Tibial artery (tissue), 4 donors: ENCODE data around the gene LPCAT4.

ENCODE experiments used
- DNase-seq, 2 donors: peaks; one replicate each; pipeline ENCODE4 v3.0.0-alpha.2; 2019
- H3K27ac ChIP-seq, 2 donors: fragments of 200-600 bp; sonication (generic) in 1 of 2; 1 replicate in 1 of 2; 2 replicates in 1 of 2; pipeline ENCODE4 v1.5.1; 2018 to 2019; ENCODE audit warnings: mild to moderate bottlenecking in 1 of 2
- H3K27me3 ChIP-seq, 2 donors: fragments of 200-600 bp; sonication (generic) in 1 of 2; one replicate each; pipeline versions ENCODE4 v1.5.1 to v1.6.0; 2016 to 2019
- H3K36me3 ChIP-seq, 3 donors: fragments of 200-600 bp; sonication (generic) in 2 of 3; one replicate each; pipeline ENCODE4 v1.5.1; 2016 to 2019; ENCODE audit warnings: mild to moderate bottlenecking in 2 of 3
- H3K4me1 ChIP-seq, 4 donors: fragments of 200-600 bp; sonication (generic) in 2 of 4; 1 replicate in 3 of 4; 2 replicates in 1 of 4; pipeline ENCODE4 v1.5.1; 2016 to 2019
- H3K4me3 ChIP-seq, 2 donors: fragments of 200-600 bp; sonication (generic) in 1 of 2; 1 replicate in 1 of 2; 2 replicates in 1 of 2; pipeline ENCODE4 v1.5.1; 2018 to 2019; ENCODE audit warnings: mild to moderate bottlenecking in 2 of 2
- H3K9me3 ChIP-seq, 3 donors: fragments of 200-600 bp; sonication (generic) in 1 of 3; one replicate each; pipeline ENCODE4 v1.5.1; 2016 to 2019
- CTCF ChIP-seq, 2 experiments: fragments of 200-600 bp in 1 of 2; fragments of 450-650 bp in 1 of 2; IDR thresholded peaks; one replicate each; pipeline ENCODE4 v1.5.1; 2017 to 2019; ENCODE audit warnings: antibody characterized with exemption in 2 of 2, mild to moderate bottlenecking in 1 of 2, moderate library complexity in 1 of 2
- intact Hi-C: fragments of 100-400 bp; cut with DNase I; formaldehyde crosslinking; loops from one replicate; pipeline ENCODE4 v1.15.0; 2023; ENCODE audit warnings: low total_unique reads

Gene LPCAT4

GRCh38 chr15:34329006-34329405 lies 38.0 kb downstream of the LPCAT4 start:
- intact Hi-C loops, result no loop called here
- Histone ChIP-seq H3K27me3 (no peaks in the 10 kb centered on the region), H3K36me3 (no peaks in the 10 kb centered on the region), H3K27ac (no peak overlapping the region), H3K4me3 (no peak overlapping the region), H3K9me3 (no peaks in the 10 kb centered on the region), H3K4me1 (peaks cover 0 to 8% (median 0%) of the 10 kb centered on the region in 4 donors)
- no peak for TF ChIP-seq CTCF (IDR thresholded peaks at IDR 0.05)
- no peak for DNase-seq

- Histone ChIP-seq H3K27ac (no peak overlapping the region), H3K4me1 (no peaks in the 10 kb centered on the region), H3K36me3 (no peaks in the 10 kb centered on the region), H3K9me3 (no peaks in the 10 kb centered on the region), H3K4me3 (no peak overlapping the region), H3K27me3 (no peaks in the 10 kb centered on the region)
- intact Hi-C loops, result no loop called here
- no peak for TF ChIP-seq CTCF (IDR thresholded peaks at IDR 0.05)
- DNase-seq, result no peak
Observed at GRCh38 chr15:34327906-34328305, 39.1 kb downstream of the LPCAT4 start.

GRCh38 chr15:34325368-34325767 lies 41.6 kb downstream of the LPCAT4 start:
- no peak for TF ChIP-seq CTCF (IDR thresholded peaks at IDR 0.05)
- Histone ChIP-seq H3K4me1 (no peaks in the 10 kb centered on the region), H3K36me3 (no peaks in the 10 kb centered on the region), H3K27me3 (no peaks in the 10 kb centered on the region), H3K4me3 (no peak overlapping the region), H3K9me3 (no peaks in the 10 kb centered on the region), H3K27ac (no peak overlapping the region)
- DNase-seq, result no peak
- intact Hi-C loops, result no loop called here

GRCh38 chr15:34324933-34325332 lies 42.1 kb downstream of the LPCAT4 start:
- Histone ChIP-seq H3K4me1 (no peaks in the 10 kb centered on the region), H3K27ac (no peak overlapping the region), H3K9me3 (no peaks in the 10 kb centered on the region), H3K4me3 (no peak overlapping the region), H3K27me3 (no peaks in the 10 kb centered on the region), H3K36me3 (no peaks in the 10 kb centered on the region)
- DNase-seq, result no peak
- intact Hi-C loops, result no loop called here
- TF ChIP-seq CTCF (IDR thresholded peaks at IDR 0.05), result no peak

GRCh38 chr15:34323217-34323616 lies 43.8 kb downstream of the LPCAT4 start:
- Histone ChIP-seq H3K36me3 (no peaks in the 10 kb centered on the region), H3K4me3 (no peak overlapping the region), H3K27me3 (no peaks in the 10 kb centered on the region), H3K27ac (no peak overlapping the region), H3K4me1 (peaks cover 0 to 5% (median 0%) of the 10 kb centered on the region in 4 donors), H3K9me3 (no peaks in the 10 kb centered on the region)
- no peak for TF ChIP-seq CTCF (IDR thresholded peaks at IDR 0.05)
- intact Hi-C loops, result no loop called here
- no peak for DNase-seq
